Umbilical cord (tissue), 2 donors: ENCODE results near the gene ZNF45. TPM values are rescaled to one million over a fixed set of nuclear protein-coding genes. Genes with fewer than 3 reads are reported as not detected.
"Not testable (repeated sequence)": the region's sequence is repeated elsewhere in the genome, so short reads cannot be mapped to it uniquely, and the experiment has no call there.

Experiments
- DNase-seq: peaks from one replicate; pipeline ENCODE4 v3.0.0-alpha.2; 2015; ENCODE audit warnings: low spot score
- total RNA-seq: library from RNA; depleted of rRNA; stranded (reverse); fragments of >200 nt; gene quantifications from one replicate; pipeline ENCODE4 v1.2.3, GENCODE V29; 2014; ENCODE audit warnings: low replicate concordance; ENCODE audit not compliant: insufficient read depth

ZNF45 gene
- 14.9 TPM for total RNA-seq

- DNase-seq, result peak; percentile 98
Observed at GRCh38 chr19:43934985-43935708, at the start of gene ZNF45. Gene ZNF45 (minus strand): TSS chr19:43935282. CDS start chr19:43922185, 13,097 bp downstream.

DNA sequence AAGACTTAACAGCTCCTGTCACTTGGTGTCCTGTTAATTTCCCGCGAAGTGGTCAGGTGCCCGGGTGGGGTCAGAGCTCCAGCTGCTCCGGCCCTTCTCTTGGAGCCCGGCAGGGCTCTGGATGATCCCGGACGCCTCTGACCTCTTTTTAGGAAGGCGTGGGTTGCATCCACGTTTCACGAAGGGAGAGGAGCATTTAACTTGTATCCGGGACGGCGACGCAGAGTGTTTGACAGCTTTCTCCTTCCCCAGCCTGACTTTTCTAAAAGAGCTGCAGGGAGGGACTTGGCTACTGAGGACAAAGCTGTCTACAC, 49.6 kb upstream of the ZNF45 start:
- no peak for DNase-seq

- peak; percentile 99 for DNase-seq
Observed at GRCh38 chr19:43983912-43984686, 49.0 kb upstream of the ZNF45 start, which contains the start of gene ZNF155. Gene ZNF155 (plus strand): TSS chr19:43984188. CDS start chr19:43988544, 4,356 bp downstream.

- DNase-seq, result no peak
Observed at GRCh38 chr19:43983544-43983911, 48.4 kb upstream of the ZNF45 start.

DNA sequence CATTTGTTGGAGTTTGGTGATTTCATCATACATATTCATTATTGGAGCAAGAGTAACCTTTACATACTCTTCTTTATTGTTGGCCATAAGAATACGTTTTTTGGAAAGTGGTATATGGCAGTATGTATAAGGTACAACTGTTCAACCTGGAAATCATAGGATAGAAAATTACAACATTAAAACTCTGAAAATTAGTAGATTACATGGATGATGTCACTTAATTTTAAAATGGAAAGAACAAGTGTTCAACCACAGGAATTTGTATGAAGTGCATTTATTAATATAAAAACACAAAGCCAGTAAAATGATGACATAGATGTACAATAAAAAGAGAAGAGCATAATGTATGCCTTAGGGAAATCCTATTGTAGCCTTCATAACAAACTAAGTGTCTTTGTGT, 41.6 kb upstream of the ZNF45 start:
- no peak for DNase-seq

GRCh38 chr19:43966079-43966694, 31.1 kb upstream of the ZNF45 start:
- DNase-seq, result no peak

DNA sequence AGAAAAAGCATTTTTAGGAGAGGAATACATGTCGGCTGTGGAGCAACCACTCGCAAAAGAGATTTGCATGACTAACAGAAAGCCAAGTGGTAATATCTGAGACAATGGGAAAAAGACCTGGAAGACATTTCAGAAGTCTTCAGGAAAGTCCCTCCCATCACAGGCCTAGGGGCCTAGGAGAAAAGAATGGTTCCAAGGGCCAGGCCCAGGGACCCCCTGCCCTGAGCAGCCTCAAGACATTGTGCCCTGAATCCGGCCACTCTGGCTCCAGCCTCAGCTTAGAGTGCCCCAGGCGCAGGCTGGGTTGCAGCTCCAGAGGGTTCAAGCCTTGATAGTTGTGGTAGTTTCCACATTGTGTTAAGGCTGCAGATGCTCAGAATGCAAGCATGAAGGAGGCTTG, 25.3 kb upstream of the ZNF45 start:
- no peak for DNase-seq

DNA sequence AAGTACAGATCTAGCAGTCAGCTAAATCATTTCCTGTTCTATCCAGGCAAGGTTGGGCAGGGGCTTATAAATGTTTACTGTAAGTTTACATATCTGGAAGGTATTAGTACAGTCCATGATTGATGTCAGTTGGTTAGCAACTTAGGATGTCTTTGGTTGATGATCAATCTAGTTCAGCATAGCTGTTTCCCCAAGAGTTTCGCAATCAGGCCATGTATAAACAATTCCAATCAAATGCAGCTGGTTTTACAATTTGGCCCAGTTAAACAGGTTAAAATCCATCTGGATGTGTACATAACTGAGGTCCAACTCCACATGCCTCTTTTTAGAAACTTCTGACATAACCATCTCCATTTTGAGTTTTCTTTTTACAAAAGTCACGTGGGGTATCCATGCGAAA, 22.8 kb upstream of the ZNF45 start:
- DNase-seq, result no peak

DNA sequence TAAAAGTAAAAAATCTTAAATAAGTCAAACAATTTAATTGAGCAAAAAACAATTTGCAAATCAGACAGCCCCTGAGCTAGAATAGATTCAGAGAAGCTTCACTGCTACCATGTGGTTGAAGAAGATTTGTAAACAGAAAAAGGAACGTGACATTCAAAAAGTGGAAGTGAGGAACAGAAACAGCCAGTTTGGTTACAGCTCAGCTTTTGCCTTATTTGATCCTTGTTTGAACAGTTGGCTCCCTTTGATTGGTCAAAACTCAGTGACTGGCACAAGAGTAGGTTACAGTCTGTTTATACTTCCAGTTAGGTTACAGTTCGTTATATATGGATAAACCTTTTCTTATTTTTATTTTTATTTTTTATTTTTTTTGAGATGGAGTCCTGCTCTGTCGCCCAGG, 21.7 kb upstream of the ZNF45 start:
- no peak for DNase-seq

GRCh38 chr19:43950834-43951645, 16.0 kb upstream of the ZNF45 start, which contains the start of gene ZNF221:
Gene ZNF221 (plus strand): TSS chr19:43951228. CDS start chr19:43962727, 11,499 bp downstream.
- peak; percentile 98 for DNase-seq

GRCh38 chr19:43949803-43950202, 14.7 kb upstream of the ZNF45 start:
- DNase-seq, result not testable (repeated sequence)

DNA sequence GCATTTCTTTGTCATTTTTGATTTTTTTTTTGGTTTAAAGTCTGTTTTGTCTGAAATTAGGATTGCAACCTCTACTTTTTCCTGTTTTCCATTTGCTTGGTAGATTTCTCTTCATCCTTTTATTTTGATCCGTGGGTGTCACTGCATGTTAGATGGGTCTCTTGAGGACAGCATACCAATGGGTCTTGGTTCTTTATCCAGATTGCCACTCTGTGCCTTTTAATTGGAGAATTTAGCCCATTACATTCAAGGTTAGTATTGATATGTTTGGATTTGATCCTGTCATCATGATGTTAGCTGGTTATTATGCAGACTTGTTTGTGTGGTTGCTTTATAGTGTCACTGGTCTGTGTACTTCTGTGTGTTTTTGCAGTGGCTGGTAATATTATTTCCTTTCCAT, 12.3 kb upstream of the ZNF45 start:
- DNase-seq, result not testable (repeated sequence)

- no peak for DNase-seq
Observed at GRCh38 chr19:43941209-43941608, 6.1 kb upstream of the ZNF45 start.

- DNase-seq, result no peak
Observed at GRCh38 chr19:43940719-43941118, 5.6 kb upstream of the ZNF45 start.

- DNase-seq, result no peak
Observed at GRCh38 chr19:43939557-43940260, 4.6 kb upstream of the ZNF45 start.

DNA sequence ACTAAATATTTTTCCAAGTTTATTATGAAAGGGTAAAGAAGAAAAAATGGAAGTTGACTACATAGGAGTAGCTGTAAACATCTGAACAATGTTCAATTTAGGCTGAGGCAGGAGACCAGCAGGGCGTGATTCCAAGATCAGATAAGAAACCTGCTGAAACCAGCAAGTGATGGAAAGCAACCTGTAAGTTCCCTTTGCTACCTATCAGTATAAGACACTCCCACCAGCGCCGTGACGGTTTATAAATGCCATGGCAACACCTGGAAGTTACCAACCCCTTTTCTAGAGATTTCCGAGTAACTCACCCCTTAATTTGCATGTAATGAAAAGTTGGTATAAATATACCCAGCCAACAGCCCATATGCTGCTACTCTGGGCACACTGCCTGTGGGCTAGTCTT, 1.1 kb upstream of the ZNF45 start:
- no peak for DNase-seq

DNA sequence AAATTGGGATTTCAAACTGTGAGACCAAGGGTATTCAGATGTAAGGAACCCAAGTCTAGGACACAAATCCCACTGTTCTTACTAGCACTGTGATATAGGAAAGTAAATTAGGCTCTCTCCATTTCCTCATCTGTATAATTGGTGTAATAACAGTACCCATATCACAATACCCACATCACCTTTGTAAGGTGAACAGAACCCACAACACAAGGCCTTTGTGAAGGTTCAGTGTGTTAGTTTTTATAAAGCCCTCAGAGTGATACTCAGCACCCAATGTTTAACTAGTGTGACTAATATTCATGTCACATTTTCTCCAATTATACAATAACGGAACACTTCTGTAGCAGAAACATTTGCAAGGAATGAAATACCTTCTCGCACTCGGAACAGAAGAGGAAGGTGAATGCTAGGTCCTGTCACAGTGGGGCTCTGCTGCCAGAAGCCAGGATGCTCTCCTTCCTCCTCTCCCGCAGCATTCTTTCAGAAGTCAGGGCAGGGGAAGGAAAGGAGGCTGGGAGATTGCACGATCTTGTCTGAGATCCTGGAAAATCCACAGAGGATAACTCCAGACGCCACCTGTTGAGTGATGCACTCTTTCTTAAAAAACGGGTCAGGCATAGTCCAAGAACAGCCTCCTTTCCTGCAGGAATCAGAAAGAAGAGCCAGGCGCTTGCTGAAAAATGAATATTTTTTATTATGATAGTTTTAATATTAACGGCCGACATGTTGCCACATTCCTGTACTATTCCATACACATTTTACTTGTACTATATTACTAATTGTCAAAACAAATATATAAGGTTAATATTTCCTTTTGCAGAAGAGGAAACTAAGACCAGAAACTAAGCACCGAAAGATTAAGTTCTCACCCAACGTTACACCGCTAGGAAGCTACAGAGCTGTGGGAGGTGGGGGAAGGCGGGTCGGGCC, 762 bp downstream of the ZNF45 start:
- DNase-seq, result peak; percentile 17

GRCh38 chr19:43928820-43929219, 6.3 kb downstream of the ZNF45 start:
- DNase-seq, result no peak

DNA sequence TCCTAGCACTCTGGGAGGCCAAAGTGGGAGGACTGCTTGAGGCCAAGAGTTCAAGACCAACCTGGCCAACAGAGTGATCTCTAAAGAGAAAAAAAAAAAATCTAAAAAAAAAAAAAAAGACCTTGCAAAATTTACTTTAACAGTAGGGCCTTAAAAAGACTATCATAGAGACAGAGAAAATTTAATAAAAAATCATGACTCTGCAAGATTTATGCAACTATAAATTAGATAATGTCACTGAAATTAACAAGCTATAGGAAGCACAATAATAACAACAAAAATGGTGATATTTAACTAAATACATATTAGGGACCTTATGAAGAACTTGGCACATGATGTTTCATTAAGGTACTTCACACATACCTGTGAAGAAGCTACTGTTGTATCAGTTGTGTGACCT, 11.2 kb downstream of the ZNF45 start:
- DNase-seq, result no peak

GRCh38 chr19:43914051-43914450, 21.0 kb downstream of the ZNF45 start:
- DNase-seq, result no peak
